DMS79 (cell line): ENCODE measurements around the gene RNF111.
"Not testable (repeated sequence)": the region's sequence is repeated elsewhere in the genome, so short reads cannot be mapped to it uniquely, and the experiment has no call there.

Experiments used
- DNase-seq: peaks from one replicate; lab custom pipeline; 2025; lab: John Stamatoyannopoulos, UW

RNF111 gene

GRCh38 chr15:59059076-59059597 is 71.7 kb downstream of the RNF111 start:
- DNase-seq, result no peak

DNA sequence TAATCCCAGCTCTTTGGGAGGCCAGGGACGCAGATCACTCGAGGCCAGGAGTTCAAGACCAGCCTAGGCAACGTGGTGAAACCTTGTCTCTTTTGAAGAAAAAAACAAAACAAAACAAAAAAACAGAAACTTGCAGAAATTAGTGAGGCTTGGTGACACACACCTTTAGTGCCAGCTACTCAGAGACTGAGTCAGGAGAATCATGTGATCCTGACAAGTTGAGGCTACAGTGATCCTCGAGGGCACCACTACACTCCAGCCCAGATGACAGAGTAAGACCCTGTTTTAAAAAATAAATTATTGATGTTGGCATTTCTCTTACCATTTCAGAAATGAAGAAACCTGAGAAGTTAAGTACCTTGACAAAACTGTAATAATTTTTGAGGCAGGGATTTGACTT is 72.9 kb downstream of the RNF111 start:
- DNase-seq, result no peak

GRCh38 chr15:59063042-59063441 is 75.6 kb downstream of the RNF111 start:
- DNase-seq, result no peak

DNA sequence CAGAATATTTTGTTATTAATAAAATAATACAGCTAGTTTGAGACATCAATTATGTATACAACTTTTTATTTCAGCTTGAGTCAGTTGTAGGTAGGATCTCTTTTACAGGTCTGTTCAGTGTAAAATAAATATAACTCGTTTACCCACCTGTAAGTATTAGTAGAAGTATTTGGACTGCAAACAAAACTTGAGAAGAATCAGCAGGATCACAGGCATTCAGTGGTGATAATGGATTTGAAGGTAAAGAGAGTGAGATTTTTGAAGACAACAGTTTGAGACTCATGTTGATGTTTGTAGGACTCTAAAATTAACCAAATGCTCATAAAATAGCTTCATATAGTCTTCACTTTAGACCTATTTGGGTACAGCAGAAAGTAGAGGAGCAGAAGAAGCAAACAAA is 82.0 kb downstream of the RNF111 start:
- no peak for DNase-seq

GRCh38 chr15:59074607-59075006 is 87.1 kb downstream of the RNF111 start:
- DNase-seq, result no peak

DNA sequence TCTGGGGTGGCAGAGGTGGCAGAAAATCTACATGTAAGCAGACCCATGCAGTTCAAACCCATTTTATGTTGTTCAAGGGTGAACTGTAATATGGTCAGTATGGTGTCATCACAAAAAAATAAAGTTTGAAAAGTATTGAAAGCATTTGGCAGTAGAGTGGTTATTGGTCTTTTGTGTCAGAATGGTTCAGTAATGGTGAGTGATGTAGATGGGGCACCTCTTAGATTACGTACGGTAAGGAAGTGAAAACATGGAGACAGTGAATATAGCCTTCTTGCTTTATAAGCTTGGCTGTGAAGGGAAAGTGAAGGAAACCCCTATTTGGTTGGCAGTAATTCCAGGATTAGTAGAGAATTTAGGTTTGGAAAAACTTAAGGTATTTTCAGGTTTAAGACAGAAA is 100.3 kb downstream of the RNF111 start:
- no peak for DNase-seq

GRCh38 chr15:59094077-59094476 is 106.6 kb downstream of the RNF111 start:
- no peak for DNase-seq

DNA sequence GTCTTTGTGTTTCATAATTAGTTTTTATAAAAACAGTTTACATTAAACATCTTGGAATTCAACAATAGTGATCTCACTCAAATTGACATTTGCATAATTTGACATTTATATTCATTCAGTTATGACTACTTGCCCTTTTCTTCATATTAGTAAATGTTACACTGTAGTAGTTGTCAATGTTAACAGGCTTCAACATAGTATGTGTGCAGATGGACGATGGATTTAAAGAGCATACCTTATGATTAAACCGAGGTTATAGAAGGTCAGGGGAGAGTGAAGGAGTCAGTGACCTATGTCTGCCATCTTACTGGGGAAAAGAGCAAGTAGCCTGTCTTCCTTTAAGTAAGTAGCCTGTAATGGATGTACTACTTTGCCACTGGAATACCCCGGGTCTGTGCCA is 109.0 kb downstream of the RNF111 start:
- no peak for DNase-seq

GRCh38 chr15:59099162-59099685 is 111.8 kb downstream of the RNF111 start:
- no peak for DNase-seq

- no peak for DNase-seq
Measured at GRCh38 chr15:59104602-59104911, 117.1 kb downstream of the RNF111 start.

- DNase-seq, result peak; percentile 79
Measured at GRCh38 chr15:59104912-59105732, 117.7 kb downstream of the RNF111 start, which contains the start of gene CCNB2. CCNB2 (plus strand) TSS chr15:59105146; CDS start chr15:59105269, 123 bp downstream.

DNA sequence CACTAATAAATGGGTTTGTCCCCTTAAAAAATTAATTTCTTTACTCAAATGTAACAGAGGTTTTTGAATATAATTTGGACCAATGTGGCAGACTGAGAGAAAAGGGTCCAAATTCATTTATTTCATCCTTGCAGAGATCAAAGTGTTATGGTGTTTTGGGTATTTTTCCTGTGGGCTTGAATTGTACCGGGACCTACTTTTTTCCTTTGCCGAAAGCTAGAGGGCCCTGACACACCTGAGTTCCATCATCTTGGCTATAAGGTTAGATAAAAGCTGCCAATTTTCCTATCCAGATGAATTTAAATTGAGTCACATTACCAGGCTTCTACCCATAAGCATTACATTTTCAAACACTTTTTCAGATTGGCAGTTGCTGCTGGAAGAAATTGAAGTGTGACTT is 118.4 kb downstream of the RNF111 start:
- no peak for DNase-seq

- DNase-seq, result no peak
Measured at GRCh38 chr15:59111251-59111650, 123.8 kb downstream of the RNF111 start.

DNA sequence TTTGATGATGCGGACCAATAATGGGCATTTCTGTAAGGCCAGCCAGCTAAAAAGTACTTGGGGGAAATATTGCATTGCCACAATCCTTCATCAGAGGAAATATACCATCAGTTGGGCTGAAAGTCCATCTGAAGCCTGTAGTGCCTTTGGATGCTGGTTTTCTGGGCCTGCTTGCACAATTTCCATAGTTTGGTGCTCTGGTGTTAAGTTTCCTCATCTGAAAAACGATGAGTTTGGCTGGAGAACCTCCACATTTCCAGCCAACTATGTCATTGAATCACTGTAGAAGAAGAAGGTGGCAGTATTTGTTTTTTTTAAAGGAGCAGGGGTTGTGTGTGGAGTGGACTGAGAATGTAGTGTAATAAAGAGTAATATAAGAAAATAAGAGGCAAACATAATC is 127.6 kb downstream of the RNF111 start:
- DNase-seq, result no peak

- DNase-seq, result no peak
Measured at GRCh38 chr15:59116141-59116540, 128.7 kb downstream of the RNF111 start.

- no peak for DNase-seq
Measured at GRCh38 chr15:59116771-59117170, 129.3 kb downstream of the RNF111 start.

GRCh38 chr15:59119625-59120024 is 132.2 kb downstream of the RNF111 start:
- peak; percentile 30 for DNase-seq

DNA sequence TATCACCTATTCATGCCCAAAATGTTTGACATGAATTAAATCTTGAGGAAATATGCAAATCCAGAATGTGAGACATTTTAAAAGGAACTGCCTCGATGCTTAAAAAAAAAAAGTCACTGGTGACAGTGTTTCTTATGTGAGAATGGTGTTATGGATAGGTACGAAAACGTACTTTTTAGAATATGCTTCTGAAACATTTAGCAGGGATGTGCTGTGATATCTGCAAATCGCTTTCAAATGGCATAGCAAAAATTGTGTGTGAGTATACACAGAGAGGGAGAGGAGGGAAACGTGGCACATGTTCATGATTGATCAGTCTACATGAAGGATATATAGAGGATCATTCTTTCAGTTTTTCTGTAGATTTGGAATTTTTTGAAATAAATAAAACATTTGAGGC is 133.5 kb downstream of the RNF111 start:
- no peak for DNase-seq

DNA sequence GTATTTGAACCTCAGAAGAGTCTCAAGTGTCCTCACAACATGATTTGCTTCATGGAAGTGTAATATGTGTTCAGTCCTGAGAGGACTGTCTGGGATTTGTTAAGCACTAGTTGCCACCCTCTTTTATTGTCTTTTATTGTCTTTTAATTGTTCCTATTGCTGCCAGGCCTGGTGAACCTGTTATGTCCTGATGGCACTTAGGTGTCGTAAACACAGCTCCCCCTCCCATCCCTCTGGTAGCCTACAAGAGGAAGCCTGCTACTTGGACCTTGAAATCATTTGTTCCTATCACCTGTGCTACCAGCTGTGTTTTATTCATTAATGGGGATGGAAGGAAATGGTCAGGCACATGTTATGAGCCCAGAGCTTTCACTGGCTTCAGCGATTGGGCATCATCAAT is 136.8 kb downstream of the RNF111 start:
- DNase-seq, result peak; percentile 75

GRCh38 chr15:59125683-59126082 is 138.2 kb downstream of the RNF111 start:
- not testable (repeated sequence) for DNase-seq

GRCh38 chr15:59127255-59127654 is 139.8 kb downstream of the RNF111 start:
- not testable (repeated sequence) for DNase-seq

GRCh38 chr15:59131456-59131855 is 144.0 kb downstream of the RNF111 start:
- no peak for DNase-seq

GRCh38 chr15:59131969-59132562 is 144.6 kb downstream of the RNF111 start:
- DNase-seq, result no peak
